Upper lobe of right lung (tissue), 1 donor: Measurements from ENCODE around the gene TSPAN14. TPM values are rescaled to one million over a fixed set of nuclear protein-coding genes. Genes with fewer than 3 reads are reported as not detected.

Experiments used
- ATAC-seq: fragments of 200-7000 bp; cut with Tn5 transposase; one replicate; pipeline ENCODE4 v1.9.1; 2020; ENCODE audit warnings: mild to moderate bottlenecking, moderate library complexity
- DNase-seq: peaks from one replicate; pipeline ENCODE4 v3.0.0-alpha.2; 2020
- H3K27ac ChIP-seq: fragments of 200-600 bp; one replicate; pipeline ENCODE4 v1.8.0; 2022
- H3K27me3 ChIP-seq: fragments of 200-600 bp; one replicate; pipeline ENCODE4 v1.8.0; 2022; ENCODE audit warnings: mild to moderate bottlenecking
- H3K36me3 ChIP-seq: fragments of 200-600 bp; one replicate; pipeline ENCODE4 v1.8.0; 2022
- H3K4me1 ChIP-seq: fragments of 200-600 bp; one replicate; pipeline ENCODE4 v1.8.0; 2022
- H3K4me3 ChIP-seq: fragments of 200-600 bp; one replicate; pipeline ENCODE4 v1.8.0; 2022; ENCODE audit warnings: mild to moderate bottlenecking
- H3K9me3 ChIP-seq: fragments of 200-600 bp; one replicate; pipeline ENCODE4 v1.8.0; 2022
- intact Hi-C: fragments of 100-400 bp; cut with DNase I; formaldehyde crosslinking; loops from one replicate; pipeline ENCODE4 v1.11.0; 2022
- total RNA-seq: library from RNA; stranded (reverse); fragmentation: NEBNext Ultra II Directional; extraction: Animal tissue kit (Norgen Biotek cat#: 25700); gene quantifications from one replicate; pipeline ENCODE4 v1.2.1, GENCODE V29; 2021
- TF ChIP-seq, protein P1 (sequence below): fragments of 200-600 bp; IDR thresholded peaks from one replicate; pipeline ENCODE4 v1.8.0; 2022; ENCODE audit warnings: antibody characterized with exemption
- donor health status: DM: no; HTN: yes; CAD: no; lungs with severe emphysema.

TSPAN14 gene
- total RNA-seq, 1 donor from 2014 or later = 157 TPM

DNA sequence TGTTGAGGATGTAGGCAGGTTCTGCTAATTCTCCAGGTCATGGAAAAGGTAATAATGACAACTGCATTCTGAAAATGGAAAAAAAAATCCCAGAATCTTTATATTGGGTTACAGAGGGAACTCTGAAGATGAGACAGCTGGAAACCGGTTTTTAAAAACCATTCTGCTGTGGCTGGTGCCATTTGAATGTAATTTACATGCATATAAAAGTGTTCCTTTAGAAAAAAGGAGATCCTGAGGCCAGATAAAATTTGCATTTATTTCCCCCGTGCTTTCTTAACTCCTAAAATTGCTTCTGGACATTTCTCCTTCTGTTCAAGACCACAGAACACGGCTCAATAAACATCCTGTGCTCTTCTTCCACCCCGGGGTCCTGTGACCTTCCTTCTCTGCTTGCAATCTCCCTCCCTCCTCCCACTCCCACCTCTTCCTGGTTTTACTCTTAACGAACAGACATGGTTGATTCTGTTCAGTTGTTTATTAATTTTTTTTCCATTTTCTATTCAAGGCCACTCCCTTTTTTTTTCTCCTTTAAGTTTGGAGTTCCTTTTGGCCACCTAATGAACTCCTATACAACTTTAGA, 125.2 kb downstream of the TSPAN14 start:
- Histone ChIP-seq H3K27ac (no peak overlapping the region), H3K4me3 (no peak overlapping the region), H3K9me3 (no peaks in the 10 kb centered on the region), H3K27me3 (no peaks in the 10 kb centered on the region), H3K36me3 (no peaks in the 10 kb centered on the region), H3K4me1 (no peaks in the 10 kb centered on the region)
- intact Hi-C loops = no loop called here
- DNase-seq (no peak), ATAC-seq (peak; percentile 75)
- TF ChIP-seq, protein P1, sequence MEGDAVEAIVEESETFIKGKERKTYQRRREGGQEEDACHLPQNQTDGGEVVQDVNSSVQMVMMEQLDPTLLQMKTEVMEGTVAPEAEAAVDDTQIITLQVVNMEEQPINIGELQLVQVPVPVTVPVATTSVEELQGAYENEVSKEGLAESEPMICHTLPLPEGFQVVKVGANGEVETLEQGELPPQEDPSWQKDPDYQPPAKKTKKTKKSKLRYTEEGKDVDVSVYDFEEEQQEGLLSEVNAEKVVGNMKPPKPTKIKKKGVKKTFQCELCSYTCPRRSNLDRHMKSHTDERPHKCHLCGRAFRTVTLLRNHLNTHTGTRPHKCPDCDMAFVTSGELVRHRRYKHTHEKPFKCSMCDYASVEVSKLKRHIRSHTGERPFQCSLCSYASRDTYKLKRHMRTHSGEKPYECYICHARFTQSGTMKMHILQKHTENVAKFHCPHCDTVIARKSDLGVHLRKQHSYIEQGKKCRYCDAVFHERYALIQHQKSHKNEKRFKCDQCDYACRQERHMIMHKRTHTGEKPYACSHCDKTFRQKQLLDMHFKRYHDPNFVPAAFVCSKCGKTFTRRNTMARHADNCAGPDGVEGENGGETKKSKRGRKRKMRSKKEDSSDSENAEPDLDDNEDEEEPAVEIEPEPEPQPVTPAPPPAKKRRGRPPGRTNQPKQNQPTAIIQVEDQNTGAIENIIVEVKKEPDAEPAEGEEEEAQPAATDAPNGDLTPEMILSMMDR = no peak

DNA sequence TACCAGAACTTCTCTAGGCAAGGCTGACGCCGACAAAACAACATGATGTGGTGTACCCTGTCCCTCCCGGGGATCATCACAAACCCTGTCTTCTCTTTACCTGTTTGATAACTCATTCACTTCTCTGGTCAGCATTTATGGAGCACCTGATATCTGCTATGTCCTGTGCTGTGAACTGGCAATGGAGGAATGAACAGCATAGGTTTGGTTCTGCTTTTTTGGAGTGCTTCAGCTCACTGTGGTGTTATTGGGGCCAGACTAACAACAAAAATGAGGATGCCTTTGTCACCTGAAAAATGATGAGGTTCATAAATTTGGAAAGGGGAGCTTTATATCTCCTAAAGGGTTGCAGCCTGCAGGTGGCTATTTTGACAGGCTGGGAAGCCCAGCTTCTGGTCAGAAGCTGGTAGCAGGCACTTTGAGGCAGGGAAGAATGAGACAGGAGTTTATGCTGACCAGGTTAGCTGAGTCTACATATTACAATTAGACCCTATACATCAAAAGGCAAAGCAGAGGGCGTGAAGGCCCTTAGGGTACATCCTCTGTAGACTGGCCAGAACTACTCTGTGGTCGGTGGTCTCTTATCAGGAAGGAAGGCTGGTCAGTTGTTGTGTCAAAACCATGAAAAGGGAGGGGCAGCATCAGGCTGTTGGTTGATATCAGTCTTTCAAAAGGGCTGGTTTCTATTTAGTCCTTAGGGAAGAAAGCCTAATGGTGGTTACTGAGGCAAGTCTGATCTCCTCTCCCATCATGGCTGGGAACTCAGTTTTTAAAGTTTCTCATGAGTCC, 125.9 kb downstream of the TSPAN14 start:
- H3K27ac ChIP-seq = no peak overlapping the region
- H3K27me3 ChIP-seq = no peaks in the 10 kb centered on the region
- no peaks in the 10 kb centered on the region for H3K36me3 ChIP-seq
- no peak for DNase-seq
- TF ChIP-seq, protein P1 = no peak
- no peaks in the 10 kb centered on the region for H3K4me1 ChIP-seq
- no peak overlapping the region for H3K4me3 ChIP-seq
- ATAC-seq = no peak
- intact Hi-C loops = no loop called here
- no peaks in the 10 kb centered on the region for H3K9me3 ChIP-seq

DNA sequence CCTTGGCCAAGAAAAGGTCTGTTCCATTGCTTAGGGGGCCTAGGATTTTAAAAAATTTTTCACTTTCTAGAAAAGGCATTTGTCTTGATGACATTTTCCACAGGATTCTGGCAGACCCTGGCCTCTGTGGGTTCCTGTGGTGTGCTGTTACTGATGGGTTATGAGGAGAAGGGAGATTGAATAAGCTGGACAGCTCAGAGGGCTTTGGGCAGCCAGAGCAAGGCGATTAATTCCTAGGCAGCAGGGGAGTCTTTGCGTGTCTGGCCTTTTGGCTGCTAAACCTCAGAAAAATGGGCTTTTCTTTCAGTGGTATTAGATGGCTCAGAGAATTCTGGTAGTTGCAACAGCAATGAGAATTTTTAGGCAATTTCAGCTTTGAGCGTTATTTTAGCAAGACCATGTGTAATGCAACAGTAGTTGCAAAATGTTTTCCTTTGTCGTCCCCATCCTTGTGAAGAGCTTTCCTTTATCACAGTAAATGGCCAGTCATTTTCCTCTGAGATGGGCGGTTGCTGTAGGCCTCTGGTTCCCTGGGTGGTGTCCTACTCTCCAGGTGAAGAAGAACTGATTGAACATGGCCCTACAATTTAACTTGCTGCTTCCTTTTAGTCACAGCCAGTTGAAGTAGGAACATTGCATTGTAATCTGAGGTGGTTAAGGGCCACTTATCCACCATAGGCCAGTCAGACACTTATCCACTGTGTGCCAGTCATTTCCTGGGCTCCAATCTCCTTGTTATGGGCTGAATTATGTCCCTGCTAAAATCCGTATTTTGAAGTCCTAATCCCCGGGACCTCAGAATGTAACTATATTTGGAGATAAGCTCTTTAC, 126.7 kb downstream of the TSPAN14 start:
- Histone ChIP-seq H3K4me3 (no peak overlapping the region), H3K27me3 (no peaks in the 10 kb centered on the region), H3K36me3 (no peaks in the 10 kb centered on the region), H3K27ac (no peak overlapping the region), H3K4me1 (no peaks in the 10 kb centered on the region), H3K9me3 (no peaks in the 10 kb centered on the region)
- ATAC-seq (peak; percentile 52), DNase-seq (no peak)
- TF ChIP-seq, protein P1 = no peak
- intact Hi-C loops = no loop called here

DNA sequence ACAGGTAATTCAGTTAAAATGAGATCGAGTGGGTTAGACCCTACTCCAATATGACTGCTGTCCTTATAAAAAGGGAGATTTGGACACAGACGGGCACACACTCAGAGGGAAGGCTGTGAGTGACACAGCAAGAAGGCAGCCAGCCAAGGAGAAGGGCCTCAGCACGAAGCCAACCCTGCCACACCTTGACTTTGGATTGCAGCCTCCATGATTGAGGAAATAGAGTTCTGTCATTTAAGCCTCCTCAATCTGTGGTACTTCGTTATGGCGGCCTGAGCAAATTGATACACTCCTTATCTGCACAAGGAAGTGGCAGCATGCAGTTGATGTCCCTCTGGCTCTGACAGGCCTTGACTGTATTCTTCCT, 127.3 kb downstream of the TSPAN14 start:
- intact Hi-C loops = no loop called here

DNA sequence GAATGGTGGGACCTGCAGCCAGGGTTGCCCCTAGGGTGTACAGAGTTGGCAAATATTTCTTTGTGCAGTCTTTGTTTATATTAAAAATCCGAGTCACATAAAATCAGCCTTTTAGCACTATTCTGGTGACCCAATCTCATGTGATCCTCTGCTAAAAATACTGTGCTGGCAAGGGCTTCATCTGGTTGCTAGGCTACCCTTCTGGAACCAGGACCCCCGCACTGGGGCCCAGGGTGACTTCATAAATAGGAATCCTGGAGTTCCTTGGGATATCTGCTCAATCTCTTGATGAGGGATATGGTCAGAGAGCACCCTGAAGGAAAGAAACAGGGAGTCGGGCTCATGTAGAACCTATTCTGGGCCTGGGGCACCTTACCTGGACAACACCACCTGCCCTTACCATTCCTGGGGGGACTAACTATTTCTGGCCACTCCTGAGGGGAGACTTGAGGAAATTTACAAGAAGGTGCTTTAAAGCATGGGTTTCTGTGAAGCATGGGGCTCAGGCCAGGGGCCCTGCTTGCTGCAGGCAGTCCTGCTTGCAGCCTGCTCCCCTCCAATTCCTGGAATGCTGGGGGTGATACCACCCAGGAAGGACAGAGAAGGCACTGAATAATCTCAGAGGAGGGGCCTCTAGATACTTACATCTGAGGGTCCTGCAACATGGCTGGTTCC, 128.3 kb downstream of the TSPAN14 start:
- TF ChIP-seq, protein P1 = no peak
- Histone ChIP-seq H3K27ac (no peak overlapping the region), H3K9me3 (no peaks in the 10 kb centered on the region), H3K4me1 (no peaks in the 10 kb centered on the region), H3K36me3 (no peaks in the 10 kb centered on the region), H3K27me3 (no peaks in the 10 kb centered on the region), H3K4me3 (no peak overlapping the region)
- intact Hi-C loops = no loop called here
- ATAC-seq (no peak), DNase-seq (no peak)

More for the DNA sequence above, 127.3 kb downstream of the TSPAN14 start:
- H3K9me3 ChIP-seq = no peaks in the 10 kb centered on the region
- DNase-seq (no peak), ATAC-seq (peak; percentile 29)
- H3K27ac ChIP-seq = no peak overlapping the region
- no peak overlapping the region for H3K4me3 ChIP-seq
- H3K36me3 ChIP-seq = no peaks in the 10 kb centered on the region
- H3K4me1 ChIP-seq = no peaks in the 10 kb centered on the region
- TF ChIP-seq, protein P1 = no peak
- no peaks in the 10 kb centered on the region for H3K27me3 ChIP-seq

Other genes with a start within 250 kb of the TSPAN14 start
- gene ANXA11, start 248.8 kb upstream of the TSPAN14 start, total RNA-seq = 287 TPM
- gene MAT1A, start 164.7 kb upstream of the TSPAN14 start, total RNA-seq = 0.69 TPM
- gene DYDC1, start 97.6 kb upstream of the TSPAN14 start, total RNA-seq = not detected
- gene DYDC2, start 97.5 kb upstream of the TSPAN14 start, total RNA-seq = not detected
- 52.9 TPM for gene PRXL2A, start 45.8 kb upstream of the TSPAN14 start, total RNA-seq
- gene SH2D4B, start 83.6 kb downstream of the TSPAN14 start, total RNA-seq = 0.43 TPM